ENCODE results near the gene LARP1. TPM values are rescaled to one million over a fixed set of nuclear protein-coding genes. Genes with fewer than 3 reads are reported as not detected.

The LARP1 gene
- total and polyA plus RNA-seq, 9 of the 15 experiments (the other 6 are each of a cell fraction or from before 2014, with no cell fraction given) = 22.6 to 300 (median 92.0) TPM

DNA sequence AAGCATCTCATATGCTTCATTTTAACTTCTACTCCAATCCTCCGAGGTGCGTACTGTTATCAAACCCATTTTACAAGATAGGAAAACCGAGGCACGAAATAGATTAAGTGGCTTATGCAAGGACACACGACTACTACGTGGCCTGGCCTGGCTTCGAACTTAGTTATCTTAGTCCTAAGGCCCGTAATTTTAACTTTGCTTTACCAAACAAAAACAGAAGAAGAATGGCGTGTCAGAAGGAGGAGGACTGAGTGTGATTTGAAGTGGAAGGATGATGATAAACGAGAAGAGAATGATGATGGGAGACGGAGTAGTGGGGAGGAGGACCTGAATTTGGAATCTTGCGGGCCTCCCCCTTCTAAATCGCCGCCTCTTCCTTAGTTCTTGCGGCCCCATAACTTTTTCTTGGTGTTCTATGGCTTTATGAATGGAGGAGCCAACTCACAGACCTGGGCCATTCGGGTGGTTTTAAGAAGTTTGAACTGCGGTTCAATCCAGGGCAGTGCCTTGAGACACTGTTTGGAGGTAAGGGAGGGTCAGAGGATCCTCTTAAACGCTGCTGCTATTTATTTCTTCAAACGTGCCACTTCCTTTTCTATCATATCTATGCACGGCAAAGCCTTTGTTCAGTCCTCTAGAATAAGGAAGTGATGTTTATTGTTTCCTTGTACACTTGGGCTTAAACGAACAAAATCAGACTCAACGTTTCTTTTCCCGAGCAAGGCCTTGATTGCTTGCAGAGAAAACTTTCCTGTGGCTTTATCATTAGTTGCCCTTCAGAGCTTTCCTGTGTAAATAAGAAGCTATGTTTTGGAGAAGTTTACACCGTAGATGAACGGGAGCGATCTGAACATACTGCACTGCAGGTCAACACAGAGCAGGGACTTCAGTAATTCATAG lies 104.0 kb downstream of the LARP1 start (continued):
- TF ChIP-seq, protein P1, sequence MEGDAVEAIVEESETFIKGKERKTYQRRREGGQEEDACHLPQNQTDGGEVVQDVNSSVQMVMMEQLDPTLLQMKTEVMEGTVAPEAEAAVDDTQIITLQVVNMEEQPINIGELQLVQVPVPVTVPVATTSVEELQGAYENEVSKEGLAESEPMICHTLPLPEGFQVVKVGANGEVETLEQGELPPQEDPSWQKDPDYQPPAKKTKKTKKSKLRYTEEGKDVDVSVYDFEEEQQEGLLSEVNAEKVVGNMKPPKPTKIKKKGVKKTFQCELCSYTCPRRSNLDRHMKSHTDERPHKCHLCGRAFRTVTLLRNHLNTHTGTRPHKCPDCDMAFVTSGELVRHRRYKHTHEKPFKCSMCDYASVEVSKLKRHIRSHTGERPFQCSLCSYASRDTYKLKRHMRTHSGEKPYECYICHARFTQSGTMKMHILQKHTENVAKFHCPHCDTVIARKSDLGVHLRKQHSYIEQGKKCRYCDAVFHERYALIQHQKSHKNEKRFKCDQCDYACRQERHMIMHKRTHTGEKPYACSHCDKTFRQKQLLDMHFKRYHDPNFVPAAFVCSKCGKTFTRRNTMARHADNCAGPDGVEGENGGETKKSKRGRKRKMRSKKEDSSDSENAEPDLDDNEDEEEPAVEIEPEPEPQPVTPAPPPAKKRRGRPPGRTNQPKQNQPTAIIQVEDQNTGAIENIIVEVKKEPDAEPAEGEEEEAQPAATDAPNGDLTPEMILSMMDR (IDR thresholded peaks at IDR 0.05 in 2 of 3, conservative IDR thresholded peaks at IDR 0.05 in 1 of 3; ENCODE audit: insufficient read depth in 2 of 3, low read depth in 1 of 3, low read length in 3 of 3) = no peak
- TF ChIP-seq POLR2A (conservative IDR thresholded peaks at IDR 0.05) (no peak), CREM (IDR thresholded peaks at IDR 0.05; ENCODE audit: low read depth) (no peak), ETV6 (IDR thresholded peaks at IDR 0.05; ENCODE audit: borderline replicate concordance in 1 of 2, low read depth in 2 of 2, low read length in 1 of 2) (peak in 1 of 2 experiments; percentile 53; a peak in 1 of 4 replicates), ETV6 (CRISPR knock-in tag; IDR thresholded peaks at IDR 0.05; ENCODE audit: borderline replicate concordance) (no peak), CBX5 (IDR thresholded peaks at IDR 0.05; ENCODE audit: borderline replicate concordance, low read depth) (no peak), TBL1XR1 (IDR thresholded peaks at IDR 0.05; ENCODE audit: low read length in 2 of 2) (no peak), FUS (optimal IDR thresholded peaks at IDR 0.05; ENCODE audit: low read depth, low read length) (no peak), ZNF324 (CRISPR knock-in tag; IDR thresholded peaks at IDR 0.05) (no peak), POLR2AphosphoS5 (IDR thresholded peaks at IDR 0.05; ENCODE audit: control insufficient read depth, insufficient read depth, low read depth, low read length) (no peak), ETS2 (tag; IDR thresholded peaks at IDR 0.05; ENCODE audit: borderline replicate concordance, poor library complexity, severe bottlenecking) (no peak), SOX6 (IDR thresholded peaks at IDR 0.05) (peak; percentile 85), BCOR (IDR thresholded peaks at IDR 0.05) (peak; percentile 80), SAP30 (IDR thresholded peaks at IDR 0.05; ENCODE audit: borderline replicate concordance, insufficient read depth, low read depth, low read length, poor library complexity, severe bottlenecking) (no peak), HNRNPUL1 (IDR thresholded peaks at IDR 0.05; ENCODE audit: low read length) (no peak)
- TF ChIP-seq, protein P2, sequence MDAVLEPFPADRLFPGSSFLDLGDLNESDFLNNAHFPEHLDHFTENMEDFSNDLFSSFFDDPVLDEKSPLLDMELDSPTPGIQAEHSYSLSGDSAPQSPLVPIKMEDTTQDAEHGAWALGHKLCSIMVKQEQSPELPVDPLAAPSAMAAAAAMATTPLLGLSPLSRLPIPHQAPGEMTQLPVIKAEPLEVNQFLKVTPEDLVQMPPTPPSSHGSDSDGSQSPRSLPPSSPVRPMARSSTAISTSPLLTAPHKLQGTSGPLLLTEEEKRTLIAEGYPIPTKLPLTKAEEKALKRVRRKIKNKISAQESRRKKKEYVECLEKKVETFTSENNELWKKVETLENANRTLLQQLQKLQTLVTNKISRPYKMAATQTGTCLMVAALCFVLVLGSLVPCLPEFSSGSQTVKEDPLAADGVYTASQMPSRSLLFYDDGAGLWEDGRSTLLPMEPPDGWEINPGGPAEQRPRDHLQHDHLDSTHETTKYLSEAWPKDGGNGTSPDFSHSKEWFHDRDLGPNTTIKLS (IDR thresholded peaks at IDR 0.05; ENCODE audit: borderline replicate concordance, low read depth) = no peak
- TF ChIP-seq, protein P3, sequence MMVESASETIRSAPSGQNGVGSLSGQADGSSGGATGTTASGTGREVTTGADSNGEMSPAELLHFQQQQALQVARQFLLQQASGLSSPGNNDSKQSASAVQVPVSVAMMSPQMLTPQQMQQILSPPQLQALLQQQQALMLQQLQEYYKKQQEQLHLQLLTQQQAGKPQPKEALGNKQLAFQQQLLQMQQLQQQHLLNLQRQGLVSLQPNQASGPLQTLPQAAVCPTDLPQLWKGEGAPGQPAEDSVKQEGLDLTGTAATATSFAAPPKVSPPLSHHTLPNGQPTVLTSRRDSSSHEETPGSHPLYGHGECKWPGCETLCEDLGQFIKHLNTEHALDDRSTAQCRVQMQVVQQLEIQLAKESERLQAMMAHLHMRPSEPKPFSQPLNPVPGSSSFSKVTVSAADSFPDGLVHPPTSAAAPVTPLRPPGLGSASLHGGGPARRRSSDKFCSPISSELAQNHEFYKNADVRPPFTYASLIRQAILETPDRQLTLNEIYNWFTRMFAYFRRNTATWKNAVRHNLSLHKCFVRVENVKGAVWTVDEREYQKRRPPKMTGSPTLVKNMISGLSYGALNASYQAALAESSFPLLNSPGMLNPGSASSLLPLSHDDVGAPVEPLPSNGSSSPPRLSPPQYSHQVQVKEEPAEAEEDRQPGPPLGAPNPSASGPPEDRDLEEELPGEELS (CRISPR knock-in tag; IDR thresholded peaks at IDR 0.05; ENCODE audit: borderline replicate concordance) = no peak
- TF ChIP-seq, protein P4, sequence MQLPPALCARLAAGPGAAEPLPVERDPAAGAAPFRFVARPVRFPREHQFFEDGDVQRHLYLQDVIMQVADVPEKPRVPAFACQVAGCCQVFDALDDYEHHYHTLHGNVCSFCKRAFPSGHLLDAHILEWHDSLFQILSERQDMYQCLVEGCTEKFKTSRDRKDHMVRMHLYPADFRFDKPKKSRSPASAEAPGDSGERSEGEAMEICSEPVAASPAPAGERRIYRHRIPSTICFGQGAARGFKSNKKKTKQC (CRISPR knock-in tag; IDR thresholded peaks at IDR 0.05) = no peak
- TF ChIP-seq, protein P5, sequence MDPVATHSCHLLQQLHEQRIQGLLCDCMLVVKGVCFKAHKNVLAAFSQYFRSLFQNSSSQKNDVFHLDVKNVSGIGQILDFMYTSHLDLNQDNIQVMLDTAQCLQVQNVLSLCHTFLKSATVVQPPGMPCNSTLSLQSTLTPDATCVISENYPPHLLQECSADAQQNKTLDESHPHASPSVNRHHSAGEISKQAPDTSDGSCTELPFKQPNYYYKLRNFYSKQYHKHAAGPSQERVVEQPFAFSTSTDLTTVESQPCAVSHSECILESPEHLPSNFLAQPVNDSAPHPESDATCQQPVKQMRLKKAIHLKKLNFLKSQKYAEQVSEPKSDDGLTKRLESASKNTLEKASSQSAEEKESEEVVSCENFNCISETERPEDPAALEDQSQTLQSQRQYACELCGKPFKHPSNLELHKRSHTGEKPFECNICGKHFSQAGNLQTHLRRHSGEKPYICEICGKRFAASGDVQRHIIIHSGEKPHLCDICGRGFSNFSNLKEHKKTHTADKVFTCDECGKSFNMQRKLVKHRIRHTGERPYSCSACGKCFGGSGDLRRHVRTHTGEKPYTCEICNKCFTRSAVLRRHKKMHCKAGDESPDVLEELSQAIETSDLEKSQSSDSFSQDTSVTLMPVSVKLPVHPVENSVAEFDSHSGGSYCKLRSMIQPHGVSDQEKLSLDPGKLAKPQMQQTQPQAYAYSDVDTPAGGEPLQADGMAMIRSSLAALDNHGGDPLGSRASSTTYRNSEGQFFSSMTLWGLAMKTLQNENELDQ (CRISPR knock-in tag; IDR thresholded peaks at IDR 0.05; ENCODE audit: borderline replicate concordance) = no peak
